Ishikawa (cell line): Measurements from ENCODE around the gene UBE2Q2.
A peak's percentile ranks its signal among the peaks of the same experiment; 100 is the strongest.

Source experiments
- CEBPB ChIP-seq: IDR thresholded peaks from 2 replicates; pipeline ENCODE4 v1.6.1; 2012
- CREB1 ChIP-seq: IDR thresholded peaks from 2 replicates; pipeline ENCODE4 v1.6.1; 2012; ENCODE audit warnings: low read depth
- EGR1 ChIP-seq: IDR thresholded peaks from 2 replicates; pipeline ENCODE4 v1.6.1; 2012
- EP300 ChIP-seq: IDR thresholded peaks from 2 replicates; pipeline ENCODE4 v1.6.1; 2012; ENCODE audit warnings: borderline replicate concordance
- FOXM1 ChIP-seq: IDR thresholded peaks from 2 replicates; pipeline ENCODE4 v1.6.1; 2012; ENCODE audit warnings: low read depth, borderline replicate concordance
- NFIC ChIP-seq: IDR thresholded peaks from 2 replicates; pipeline ENCODE4 v1.6.1; 2012
- RAD21 ChIP-seq: IDR thresholded peaks from 2 replicates; pipeline ENCODE4 v1.6.1; 2012; ENCODE audit warnings: low read depth
- TAF1 ChIP-seq: IDR thresholded peaks from 2 replicates; pipeline ENCODE4 v1.6.1; 2012; ENCODE audit warnings: low read depth, mild to moderate bottlenecking
- TCF12 ChIP-seq: IDR thresholded peaks from 2 replicates; pipeline ENCODE4 v1.6.1; 2012; ENCODE audit warnings: low read depth
- TEAD4 ChIP-seq: IDR thresholded peaks from 2 replicates; pipeline ENCODE4 v1.6.1; 2012
- YY1 ChIP-seq: IDR thresholded peaks from 2 replicates; pipeline ENCODE4 v1.6.1; 2012; ENCODE audit warnings: low read depth
- ZBTB7A ChIP-seq: IDR thresholded peaks from 2 replicates; pipeline ENCODE4 v1.6.1; 2012; ENCODE audit warnings: low read depth
- TF ChIP-seq, protein P1 (sequence below): IDR thresholded peaks from 2 replicates; pipeline ENCODE4 v1.6.1; 2012; ENCODE audit warnings: low read depth, mild to moderate bottlenecking
- TF ChIP-seq, protein P2 (sequence below): IDR thresholded peaks from 2 replicates; pipeline ENCODE4 v1.6.1; 2012
- TF ChIP-seq, protein P3 (sequence below): IDR thresholded peaks from 2 replicates; pipeline ENCODE4 v1.6.1; 2012

The UBE2Q2 gene

DNA sequence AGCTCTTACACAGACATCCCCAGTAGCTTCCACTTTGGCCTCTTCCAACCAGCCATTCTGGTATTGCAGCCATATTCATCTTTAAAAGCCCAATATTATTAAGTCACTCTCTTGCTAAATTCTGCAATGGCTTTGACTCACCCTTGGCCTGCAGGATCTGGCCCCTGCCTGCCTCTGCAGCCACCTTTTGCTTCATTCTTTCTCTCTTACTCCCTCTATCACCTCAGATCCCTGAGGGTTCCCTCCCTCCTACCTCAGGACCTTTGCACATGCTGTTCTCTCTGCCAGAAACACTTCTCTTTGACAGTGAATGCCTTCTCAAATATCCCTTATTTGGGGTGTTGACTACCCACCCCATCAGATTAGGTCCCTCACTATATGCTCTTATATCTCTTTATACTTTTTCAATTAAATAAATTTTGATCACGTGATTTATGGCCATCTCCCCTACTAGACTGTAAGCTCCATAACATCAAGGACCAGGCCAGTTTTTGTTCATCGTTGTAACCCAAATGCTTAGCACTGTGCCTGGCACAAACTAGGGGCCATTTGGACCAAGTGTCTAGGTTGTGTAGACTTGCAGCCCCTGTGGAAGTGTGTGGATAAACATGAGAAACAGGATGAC, 32.3 kb upstream of the UBE2Q2 start:
- TF ChIP-seq, protein P1, sequence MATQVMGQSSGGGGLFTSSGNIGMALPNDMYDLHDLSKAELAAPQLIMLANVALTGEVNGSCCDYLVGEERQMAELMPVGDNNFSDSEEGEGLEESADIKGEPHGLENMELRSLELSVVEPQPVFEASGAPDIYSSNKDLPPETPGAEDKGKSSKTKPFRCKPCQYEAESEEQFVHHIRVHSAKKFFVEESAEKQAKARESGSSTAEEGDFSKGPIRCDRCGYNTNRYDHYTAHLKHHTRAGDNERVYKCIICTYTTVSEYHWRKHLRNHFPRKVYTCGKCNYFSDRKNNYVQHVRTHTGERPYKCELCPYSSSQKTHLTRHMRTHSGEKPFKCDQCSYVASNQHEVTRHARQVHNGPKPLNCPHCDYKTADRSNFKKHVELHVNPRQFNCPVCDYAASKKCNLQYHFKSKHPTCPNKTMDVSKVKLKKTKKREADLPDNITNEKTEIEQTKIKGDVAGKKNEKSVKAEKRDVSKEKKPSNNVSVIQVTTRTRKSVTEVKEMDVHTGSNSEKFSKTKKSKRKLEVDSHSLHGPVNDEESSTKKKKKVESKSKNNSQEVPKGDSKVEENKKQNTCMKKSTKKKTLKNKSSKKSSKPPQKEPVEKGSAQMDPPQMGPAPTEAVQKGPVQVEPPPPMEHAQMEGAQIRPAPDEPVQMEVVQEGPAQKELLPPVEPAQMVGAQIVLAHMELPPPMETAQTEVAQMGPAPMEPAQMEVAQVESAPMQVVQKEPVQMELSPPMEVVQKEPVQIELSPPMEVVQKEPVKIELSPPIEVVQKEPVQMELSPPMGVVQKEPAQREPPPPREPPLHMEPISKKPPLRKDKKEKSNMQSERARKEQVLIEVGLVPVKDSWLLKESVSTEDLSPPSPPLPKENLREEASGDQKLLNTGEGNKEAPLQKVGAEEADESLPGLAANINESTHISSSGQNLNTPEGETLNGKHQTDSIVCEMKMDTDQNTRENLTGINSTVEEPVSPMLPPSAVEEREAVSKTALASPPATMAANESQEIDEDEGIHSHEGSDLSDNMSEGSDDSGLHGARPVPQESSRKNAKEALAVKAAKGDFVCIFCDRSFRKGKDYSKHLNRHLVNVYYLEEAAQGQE: no peak
- no peak for TF ChIP-seq EGR1
- no peak for TF ChIP-seq FOXM1
- TF ChIP-seq TCF12: no peak
- TF ChIP-seq, protein P2, sequence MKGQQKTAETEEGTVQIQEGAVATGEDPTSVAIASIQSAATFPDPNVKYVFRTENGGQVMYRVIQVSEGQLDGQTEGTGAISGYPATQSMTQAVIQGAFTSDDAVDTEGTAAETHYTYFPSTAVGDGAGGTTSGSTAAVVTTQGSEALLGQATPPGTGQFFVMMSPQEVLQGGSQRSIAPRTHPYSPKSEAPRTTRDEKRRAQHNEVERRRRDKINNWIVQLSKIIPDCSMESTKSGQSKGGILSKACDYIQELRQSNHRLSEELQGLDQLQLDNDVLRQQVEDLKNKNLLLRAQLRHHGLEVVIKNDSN: no peak
- TF ChIP-seq NFIC: no peak
- TF ChIP-seq ZBTB7A: no peak
- no peak for TF ChIP-seq RAD21
- no peak for TF ChIP-seq TEAD4

DNA sequence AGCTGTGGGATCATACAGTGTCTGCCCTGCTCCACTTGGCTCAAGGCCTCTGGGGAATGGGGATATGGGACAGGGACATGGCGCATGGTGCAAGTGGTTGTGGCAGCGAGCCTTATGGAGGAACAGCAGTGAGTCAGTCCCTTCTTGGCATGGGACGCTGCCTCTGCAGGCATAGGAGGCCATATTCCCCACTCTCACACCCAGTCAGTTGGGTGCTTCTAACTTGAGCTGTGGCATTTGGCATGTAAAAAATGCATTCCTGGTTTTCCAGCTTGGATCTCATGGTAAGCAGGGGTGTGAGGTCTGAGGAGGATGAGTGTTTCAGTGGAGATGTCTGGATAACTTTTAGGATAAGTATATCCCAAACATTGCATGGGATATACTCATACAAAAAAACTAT, 31.6 kb upstream of the UBE2Q2 start:
- TF ChIP-seq, protein P1: no peak
- TF ChIP-seq CEBPB (no peak), YY1 (no peak), ZBTB7A (no peak)

DNA sequence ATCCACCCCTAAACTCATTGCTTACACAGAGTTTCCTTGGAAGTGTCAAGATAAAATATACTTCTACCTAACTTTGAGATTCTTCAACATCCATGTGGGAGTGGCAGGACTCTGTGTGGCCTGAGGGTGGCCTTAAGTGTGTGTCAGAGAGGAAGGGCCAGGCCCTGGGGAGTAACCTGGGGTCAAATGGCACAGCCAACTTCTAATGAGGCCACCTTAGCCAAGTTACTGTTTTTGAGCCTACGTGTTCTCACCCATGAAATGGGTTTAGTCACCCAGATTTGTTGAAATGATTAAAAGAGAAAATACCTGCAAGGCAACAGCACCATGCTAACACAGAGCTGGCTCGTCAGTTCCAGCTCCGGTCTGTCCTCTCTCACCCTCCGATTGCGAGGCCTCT, 28.5 kb upstream of the UBE2Q2 start:
- TF ChIP-seq ZBTB7A: no peak
- no peak for TF ChIP-seq TCF12
- TF ChIP-seq YY1: no peak
- no peak for TF ChIP-seq NFIC
- TF ChIP-seq CREB1: no peak
- TF ChIP-seq, protein P3, sequence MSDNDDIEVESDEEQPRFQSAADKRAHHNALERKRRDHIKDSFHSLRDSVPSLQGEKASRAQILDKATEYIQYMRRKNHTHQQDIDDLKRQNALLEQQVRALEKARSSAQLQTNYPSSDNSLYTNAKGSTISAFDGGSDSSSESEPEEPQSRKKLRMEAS: no peak
- TF ChIP-seq TAF1: no peak
- no peak for TF ChIP-seq EP300
- no peak for TF ChIP-seq RAD21

DNA sequence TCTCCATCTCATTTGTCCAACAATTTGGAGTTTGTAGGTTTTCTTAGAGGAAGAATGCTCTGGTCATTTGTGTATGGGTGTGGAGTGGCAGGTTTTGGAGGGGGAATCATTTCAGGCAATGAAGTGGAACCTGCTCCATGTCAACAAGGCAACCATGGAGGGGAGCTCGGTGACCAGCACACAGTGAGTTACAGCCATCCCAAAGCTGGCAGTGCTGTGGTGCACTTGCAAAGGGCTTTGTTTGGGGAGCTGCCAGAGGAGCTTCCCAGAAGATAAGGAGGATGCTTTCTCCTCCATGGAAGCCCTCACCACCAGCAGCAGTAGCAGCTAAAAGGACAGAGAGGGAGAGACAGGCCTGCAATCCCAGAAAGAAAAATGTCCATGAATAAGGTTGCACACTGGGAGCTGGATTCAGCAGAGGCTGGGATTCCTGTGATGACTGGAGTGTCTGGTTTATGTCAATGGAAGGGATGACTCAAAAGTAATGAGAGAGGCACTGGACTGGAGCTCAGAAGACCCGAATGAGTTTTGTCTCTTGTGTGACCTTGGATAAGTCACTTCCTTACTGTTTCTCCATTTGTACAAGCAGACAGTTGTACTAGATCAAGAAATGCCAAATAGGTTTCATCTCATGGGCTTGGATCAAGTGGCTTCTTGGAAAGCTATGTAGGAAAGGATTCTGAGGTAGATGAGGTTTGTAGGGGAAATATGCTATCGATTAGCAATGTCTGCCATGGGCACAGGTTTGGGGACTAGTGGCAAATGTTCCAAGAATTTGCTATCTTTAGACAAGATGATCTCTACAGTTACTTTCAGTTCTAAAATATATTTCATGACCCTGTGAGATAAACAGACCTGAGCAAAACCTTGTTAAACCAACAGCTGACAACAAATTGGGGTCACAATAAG, 27.2 kb upstream of the UBE2Q2 start:
- no peak for TF ChIP-seq TCF12
- TF ChIP-seq, protein P1: no peak
- no peak for TF ChIP-seq CEBPB
- 0 out of 2 replicates have a peak, but pooled peaks have one; percentile 2 for TF ChIP-seq RAD21

DNA sequence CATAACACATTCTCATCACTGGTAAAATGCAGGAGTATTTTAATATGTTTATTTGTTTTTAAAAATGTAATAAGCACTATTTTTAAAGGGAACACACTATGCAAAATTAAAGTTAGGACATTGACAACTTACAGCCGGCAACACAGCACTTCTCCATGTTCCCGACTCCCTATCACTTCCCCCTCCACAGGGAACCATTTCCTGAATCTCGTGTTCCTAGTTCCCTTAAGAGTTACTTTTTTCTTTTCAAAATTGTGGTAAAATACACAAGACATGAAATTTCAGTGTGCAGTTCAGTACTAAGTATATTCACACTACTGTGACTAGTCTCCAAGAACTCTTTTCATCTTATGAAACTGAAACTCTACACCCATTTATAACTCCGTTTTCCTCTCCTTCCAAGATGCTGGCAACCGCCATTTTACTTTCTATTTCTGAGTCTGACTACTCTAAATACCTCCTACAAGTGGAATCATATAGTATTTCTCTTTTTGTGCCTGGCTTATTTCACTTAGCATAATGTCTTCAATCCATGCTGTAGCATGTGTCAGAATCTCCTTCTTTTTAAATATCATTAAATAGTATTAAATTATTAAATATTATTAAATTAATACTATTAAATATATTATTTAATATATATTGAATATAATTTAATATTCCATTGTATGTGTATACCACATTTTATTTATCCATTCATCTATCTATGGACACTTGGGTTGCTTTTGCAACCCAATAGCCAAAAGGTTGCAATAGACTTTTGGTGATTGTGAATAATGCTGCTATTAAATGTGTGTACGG, 25.9 kb upstream of the UBE2Q2 start:
- TF ChIP-seq, protein P2: no peak
- no peak for TF ChIP-seq TAF1
